Fibroblast of lung (primary cell): ENCODE measurements around the gene POLR2J3. TPM values are rescaled to one million over a fixed set of nuclear protein-coding genes. Genes with fewer than 3 reads are reported as not detected.
"Not testable (repeated sequence)": the region's sequence is repeated elsewhere in the genome, so short reads cannot be mapped to it uniquely, and the experiment has no call there.

ENCODE experiments used
- DNase-seq, 2 donors: peaks; one replicate each; pipeline versions ENCODE4 v3.0.0 to v3.0.0-alpha.2; 2010; ENCODE audit warnings: low read depth in 2 of 2
- H2AFZ ChIP-seq: 2 replicates; pipeline ENCODE4 v1.5.1; 2012; ENCODE audit warnings: low read length, control low read depth, inconsistent platforms
- H3K27ac ChIP-seq: 2 replicates; pipeline ENCODE4 v1.5.1; 2011; ENCODE audit warnings: low read length, control low read depth; ENCODE audit not compliant: insufficient read depth
- H3K27me3 ChIP-seq: 2 replicates; pipeline ENCODE4 v1.5.1; 2011; ENCODE audit warnings: mild to moderate bottlenecking, low read length; ENCODE audit not compliant: control insufficient read depth, insufficient read depth
- H3K36me3 ChIP-seq: 2 replicates; pipeline ENCODE4 v1.5.1; 2011; ENCODE audit warnings: low read length; ENCODE audit not compliant: control insufficient read depth, insufficient read depth
- H3K4me1 ChIP-seq: 2 replicates; pipeline ENCODE4 v1.5.1; 2011; ENCODE audit warnings: low read length; ENCODE audit not compliant: control insufficient read depth, insufficient read depth; ENCODE audit errors: extremely low read depth
- H3K4me2 ChIP-seq: 2 replicates; pipeline ENCODE4 v1.5.1; 2011; ENCODE audit warnings: low read length, control low read depth; ENCODE audit not compliant: insufficient read depth; ENCODE audit errors: extremely low read depth
- H3K4me3 ChIP-seq, 4 experiments: fragments of 200-600 bp in 1 of 4; sonication (generic) in 1 of 4; replicated peaks in 1 of 4; 2 replicates each; pipeline ENCODE4 v1.5.1; 2011 to 2016; ENCODE audit warnings: low read length in 4 of 4, low read depth in 3 of 4, mild to moderate bottlenecking in 3 of 4, control low read depth in 2 of 4, inconsistent platforms in 1 of 4, mixed read lengths in 1 of 4; ENCODE audit not compliant: insufficient read depth in 1 of 4; ENCODE audit errors: control extremely low read depth in 1 of 4
- H3K79me2 ChIP-seq: 2 replicates; pipeline ENCODE4 v1.5.1; 2012; ENCODE audit warnings: mild to moderate bottlenecking, low read length, inconsistent platforms; ENCODE audit not compliant: control insufficient read depth, insufficient read depth
- H3K9ac ChIP-seq: 2 replicates; pipeline ENCODE4 v1.5.1; 2011; ENCODE audit warnings: mild to moderate bottlenecking, low read length, control low read depth; ENCODE audit not compliant: insufficient read depth
- H3K9me3 ChIP-seq: 2 replicates; pipeline ENCODE4 v1.5.1; 2012; ENCODE audit warnings: low read depth, low read length; ENCODE audit not compliant: control insufficient read depth, insufficient read depth
- H4K20me1 ChIP-seq: 2 replicates; pipeline ENCODE4 v1.5.1; 2011; ENCODE audit warnings: low read length; ENCODE audit not compliant: control insufficient read depth, insufficient read depth; ENCODE audit errors: extremely low read depth
- polyA plus RNA-seq, 2 donors: library from polyadenylated mRNA; depleted of rRNA in 1 of 2; stranded (reverse) in 1 of 2; unstranded in 1 of 2; fragments of >200 nt; gene quantifications; 2 replicates each; pipeline ENCODE4 v1.2.1, GENCODE V29; 2011 to 2012; ENCODE audit warnings: missing spikeins in 1 of 2
- total RNA-seq: library from RNA; depleted of rRNA; stranded (reverse); fragments of >200 nt; gene quantifications from 2 replicates; pipeline ENCODE4 v1.2.1, GENCODE V29; 2014

Gene POLR2J3
- total and polyA plus RNA-seq, 2 donors (not counting 1 experiment from before 2014, with no cell fraction given) = 28.6 to 29.3 TPM

DNA sequence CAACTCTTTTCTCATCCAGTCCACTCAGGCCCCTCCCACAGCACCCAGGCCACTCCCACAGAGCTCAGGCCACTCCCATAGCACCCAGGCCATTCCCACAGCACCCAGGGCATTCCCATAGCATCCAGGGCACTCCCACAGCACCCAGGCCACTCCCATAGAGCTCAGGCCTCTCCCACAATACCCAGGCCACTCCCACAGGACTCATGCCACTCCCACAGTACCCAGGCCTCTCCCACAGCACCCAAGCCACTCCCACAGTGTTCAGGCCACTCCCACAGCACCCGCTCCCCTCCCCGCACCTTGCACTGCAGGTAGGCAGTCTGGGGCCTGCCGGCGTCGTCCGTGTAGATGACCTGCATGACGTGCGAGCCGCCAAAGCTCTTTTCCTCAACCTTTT is 17.5 kb upstream of the POLR2J3 start:
- H3K9me3 ChIP-seq, H3K27ac ChIP-seq, DNase-seq, H3K79me2 ChIP-seq, H3K4me3 ChIP-seq, H2AFZ ChIP-seq, H3K4me1 ChIP-seq, H3K27me3 ChIP-seq, H3K4me2 ChIP-seq, H3K36me3 ChIP-seq, H4K20me1 ChIP-seq, H3K9ac ChIP-seq: not testable (repeated sequence)

DNA sequence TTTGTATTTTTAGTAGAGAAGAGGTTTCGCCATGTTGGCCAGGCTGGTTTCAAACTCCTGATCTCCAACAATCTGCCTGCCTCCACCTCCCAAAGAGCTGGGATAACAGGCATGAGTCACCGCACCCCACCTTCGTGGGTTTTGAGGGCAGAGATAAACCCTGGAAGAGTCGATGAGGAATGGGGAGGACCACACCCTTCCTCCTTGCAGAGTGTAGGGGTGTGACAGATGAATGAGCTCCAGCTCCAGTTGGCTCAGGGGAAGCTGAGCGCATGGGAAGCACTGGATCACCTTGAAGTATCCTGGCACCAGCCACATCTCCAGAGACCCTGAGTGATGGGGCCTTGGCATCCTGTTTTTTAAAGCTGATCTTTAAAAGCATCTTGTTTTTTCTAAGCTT is 11.1 kb upstream of the POLR2J3 start:
- not testable (repeated sequence) for H3K36me3 ChIP-seq, H3K4me3 ChIP-seq, H3K9ac ChIP-seq, H3K27ac ChIP-seq, H4K20me1 ChIP-seq, H2AFZ ChIP-seq, H3K4me2 ChIP-seq, H3K4me1 ChIP-seq, H3K27me3 ChIP-seq, H3K9me3 ChIP-seq, H3K79me2 ChIP-seq, DNase-seq

DNA sequence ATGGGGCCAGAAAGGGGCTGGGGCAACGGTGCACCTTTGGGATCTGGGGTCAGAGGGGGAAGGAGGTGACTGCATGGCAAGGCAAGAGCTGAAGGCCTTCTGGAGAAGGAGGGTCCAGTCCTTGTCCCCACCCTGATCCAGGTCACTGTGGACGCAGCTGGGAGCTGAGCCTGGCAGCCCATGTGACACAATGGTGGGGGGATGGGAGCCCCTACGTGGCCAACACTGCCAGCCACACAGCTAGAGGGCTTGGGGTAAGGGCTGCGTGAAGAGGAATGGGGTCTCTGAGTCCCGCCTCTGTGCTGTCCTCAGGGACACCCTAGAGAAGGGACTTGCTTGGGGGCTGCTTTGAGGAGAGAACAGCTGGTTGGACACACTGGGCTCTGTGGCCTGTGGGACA is 9.3 kb upstream of the POLR2J3 start:
- H3K9me3 ChIP-seq, H2AFZ ChIP-seq, H3K4me3 ChIP-seq, H3K36me3 ChIP-seq, H3K27ac ChIP-seq, H4K20me1 ChIP-seq, H3K9ac ChIP-seq, H3K79me2 ChIP-seq, H3K4me1 ChIP-seq, H3K4me2 ChIP-seq, DNase-seq, H3K27me3 ChIP-seq: not testable (repeated sequence)

DNA sequence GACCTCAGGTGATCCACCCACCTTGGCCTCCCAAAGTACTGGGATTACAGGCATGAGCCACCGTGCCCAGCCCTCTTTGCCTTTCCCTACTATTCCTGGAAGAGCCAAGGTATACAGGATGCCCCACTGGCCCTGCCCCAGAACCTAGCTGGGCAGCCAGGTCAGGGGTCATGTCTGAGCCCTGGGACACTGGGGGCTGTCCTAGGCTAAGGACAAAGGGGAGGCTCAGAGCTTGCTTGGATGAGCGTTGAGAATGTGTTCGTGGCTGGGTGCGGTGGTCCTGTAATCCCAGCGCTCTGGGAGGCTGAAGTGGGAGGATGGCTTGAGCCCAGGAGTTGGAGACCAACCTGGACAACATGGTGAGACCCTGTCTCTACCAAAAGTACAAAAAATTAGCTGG is 6.1 kb upstream of the POLR2J3 start:
- not testable (repeated sequence) for H3K27ac ChIP-seq, H3K4me1 ChIP-seq, H3K4me3 ChIP-seq, H4K20me1 ChIP-seq, H2AFZ ChIP-seq, H3K9ac ChIP-seq, H3K27me3 ChIP-seq, H3K79me2 ChIP-seq, H3K36me3 ChIP-seq, H3K9me3 ChIP-seq, DNase-seq, H3K4me2 ChIP-seq

DNA sequence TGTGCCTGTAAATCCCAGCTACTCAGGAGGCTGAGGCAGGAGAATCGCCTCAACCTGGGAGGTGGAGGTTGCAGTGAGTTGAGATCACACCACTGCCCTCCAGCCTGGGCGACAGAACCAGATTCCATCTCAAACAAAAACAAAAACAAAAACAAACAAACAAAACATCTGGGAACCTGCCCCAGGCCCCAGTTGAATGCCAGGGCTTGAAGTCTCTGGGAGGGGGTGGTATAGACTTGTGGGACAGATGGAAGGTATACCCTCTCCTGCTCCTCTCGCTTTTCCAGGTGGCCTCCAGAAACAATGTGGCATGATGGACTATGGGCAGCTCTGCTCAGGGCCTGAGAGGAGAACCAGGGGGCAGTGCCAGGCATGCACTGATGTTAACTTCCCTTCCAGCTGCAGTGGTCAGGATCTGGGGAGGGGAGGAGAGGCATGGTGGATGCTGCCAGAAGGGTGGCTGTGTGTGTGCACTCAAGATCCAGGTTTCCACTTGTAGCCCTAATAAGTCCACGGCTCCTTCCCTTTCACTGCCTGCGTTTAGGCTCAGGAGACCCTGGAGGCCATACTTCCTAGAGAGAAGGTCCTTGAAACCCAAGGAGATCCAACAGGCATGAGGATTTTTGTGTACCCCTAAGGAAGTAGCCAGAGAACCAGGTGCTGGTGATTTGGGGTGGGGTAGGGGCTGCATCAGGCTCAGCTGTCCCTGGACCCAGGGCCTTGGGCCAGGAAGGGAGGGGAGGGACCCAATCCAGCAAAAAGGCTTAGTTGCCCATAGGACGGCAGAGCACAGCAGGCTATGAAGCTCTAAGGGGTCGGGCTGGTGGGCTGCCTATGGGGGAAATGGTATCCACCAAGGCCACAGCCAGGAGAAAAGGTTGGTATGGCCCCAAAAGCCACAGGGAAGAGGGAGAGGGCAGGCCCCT is 5.2 kb upstream of the POLR2J3 start:
- H3K27ac ChIP-seq, H2AFZ ChIP-seq, H3K36me3 ChIP-seq, DNase-seq, H3K9me3 ChIP-seq, H3K79me2 ChIP-seq, H3K9ac ChIP-seq, H3K4me1 ChIP-seq, H3K4me2 ChIP-seq, H3K27me3 ChIP-seq, H4K20me1 ChIP-seq, H3K4me3 ChIP-seq: not testable (repeated sequence)

DNA sequence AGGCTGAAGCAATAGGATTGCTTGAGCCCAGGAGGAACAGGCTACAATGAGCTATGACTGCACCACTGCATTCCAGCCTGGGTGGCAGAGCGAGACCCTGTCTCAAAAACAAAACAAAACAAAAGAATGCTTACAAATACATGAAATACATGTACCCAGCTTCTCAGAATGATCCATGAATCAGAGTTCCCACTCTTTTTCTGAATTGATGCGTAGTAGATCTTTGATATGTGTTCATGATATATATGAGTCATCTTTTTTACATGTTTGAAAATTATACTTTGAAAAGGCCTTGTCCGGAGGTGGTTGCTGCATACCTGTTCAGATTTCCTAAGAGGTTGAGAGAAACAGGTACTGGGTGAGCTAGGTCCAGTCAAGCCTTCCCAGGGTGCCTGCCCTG is 4.0 kb upstream of the POLR2J3 start:
- not testable (repeated sequence) for H3K4me3 ChIP-seq, H3K27ac ChIP-seq, H3K9ac ChIP-seq, H3K4me2 ChIP-seq, H3K36me3 ChIP-seq, H3K4me1 ChIP-seq, H3K27me3 ChIP-seq, H2AFZ ChIP-seq, H4K20me1 ChIP-seq, DNase-seq, H3K9me3 ChIP-seq, H3K79me2 ChIP-seq

DNA sequence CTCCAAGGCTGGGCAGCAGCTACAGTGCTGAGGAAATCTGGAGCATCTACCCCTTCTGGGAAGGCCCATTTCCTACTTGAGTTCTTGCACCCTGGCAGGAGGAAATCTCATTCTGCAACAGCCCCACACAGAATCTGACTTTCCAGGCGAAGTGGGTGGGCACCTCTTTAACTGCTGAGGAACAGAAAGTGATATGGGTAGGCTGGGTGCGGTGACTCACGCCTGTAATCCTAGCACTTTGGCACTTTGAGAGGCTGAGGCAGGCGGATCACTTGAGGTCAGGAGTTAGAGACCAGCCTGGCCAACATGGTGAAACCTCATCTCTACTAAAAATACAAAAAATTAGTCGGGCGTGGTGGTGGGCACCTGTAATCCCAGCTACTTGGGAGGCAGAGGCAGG is 2.2 kb upstream of the POLR2J3 start:
- not testable (repeated sequence) for H2AFZ ChIP-seq, H4K20me1 ChIP-seq, H3K79me2 ChIP-seq, H3K4me2 ChIP-seq, H3K27me3 ChIP-seq, H3K9me3 ChIP-seq, H3K27ac ChIP-seq, H3K4me3 ChIP-seq, H3K9ac ChIP-seq, DNase-seq, H3K4me1 ChIP-seq, H3K36me3 ChIP-seq
